ENCODE data around the gene SMARCD2.

DNA sequence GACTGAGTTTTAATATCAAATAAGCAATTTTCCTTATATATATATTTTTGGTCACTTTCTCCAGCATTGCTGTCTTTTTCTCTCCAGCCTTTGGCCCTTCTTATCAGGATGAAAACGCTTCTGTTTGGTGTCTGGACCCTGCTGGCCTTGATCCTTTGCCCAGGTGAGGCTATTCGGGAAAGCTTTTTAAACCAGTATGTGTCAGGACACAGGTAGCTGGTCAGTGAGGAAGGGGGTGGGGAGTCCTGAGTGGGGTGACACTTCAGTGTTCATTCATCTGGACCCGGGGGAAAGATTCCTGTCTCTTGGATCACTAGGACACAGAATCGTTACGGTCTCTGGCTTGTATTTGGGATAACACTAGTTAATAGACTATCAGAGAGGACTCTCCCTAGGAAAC is 12.2 kb upstream of the SMARCD2 start:
- TF ChIP-seq POLR2A (IDR thresholded peaks at IDR 0.05) = no peak
- TF ChIP-seq, protein P1, sequence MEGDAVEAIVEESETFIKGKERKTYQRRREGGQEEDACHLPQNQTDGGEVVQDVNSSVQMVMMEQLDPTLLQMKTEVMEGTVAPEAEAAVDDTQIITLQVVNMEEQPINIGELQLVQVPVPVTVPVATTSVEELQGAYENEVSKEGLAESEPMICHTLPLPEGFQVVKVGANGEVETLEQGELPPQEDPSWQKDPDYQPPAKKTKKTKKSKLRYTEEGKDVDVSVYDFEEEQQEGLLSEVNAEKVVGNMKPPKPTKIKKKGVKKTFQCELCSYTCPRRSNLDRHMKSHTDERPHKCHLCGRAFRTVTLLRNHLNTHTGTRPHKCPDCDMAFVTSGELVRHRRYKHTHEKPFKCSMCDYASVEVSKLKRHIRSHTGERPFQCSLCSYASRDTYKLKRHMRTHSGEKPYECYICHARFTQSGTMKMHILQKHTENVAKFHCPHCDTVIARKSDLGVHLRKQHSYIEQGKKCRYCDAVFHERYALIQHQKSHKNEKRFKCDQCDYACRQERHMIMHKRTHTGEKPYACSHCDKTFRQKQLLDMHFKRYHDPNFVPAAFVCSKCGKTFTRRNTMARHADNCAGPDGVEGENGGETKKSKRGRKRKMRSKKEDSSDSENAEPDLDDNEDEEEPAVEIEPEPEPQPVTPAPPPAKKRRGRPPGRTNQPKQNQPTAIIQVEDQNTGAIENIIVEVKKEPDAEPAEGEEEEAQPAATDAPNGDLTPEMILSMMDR (IDR thresholded peaks at IDR 0.05) = no peak
